Cardiac muscle cell (in vitro differentiated cells and primary cell): ENCODE measurements around the gene DNASE1L2. TPM values are rescaled to one million over a fixed set of nuclear protein-coding genes. Genes with fewer than 3 reads are reported as not detected.

ENCODE experiments used
- DNase-seq, 2 donors: peaks; one replicate each; pipeline versions ENCODE4 v3.0.0 to v3.0.0-alpha.2; 2010 to 2017; ENCODE audit warnings: low read depth in 1 of 2, low spot score in 1 of 2
- H3K27ac ChIP-seq: fragments of 200-600 bp; sonication (generic); 2 replicates; pipeline ENCODE4 v1.5.1; 2016
- H3K27me3 ChIP-seq: fragments of 200-600 bp; sonication (generic); 2 replicates; pipeline ENCODE4 v1.6.0; 2016; ENCODE audit warnings: control low read depth
- H3K36me3 ChIP-seq: fragments of 200-600 bp; sonication (generic); 2 replicates; pipeline ENCODE4 v1.5.1; 2016; ENCODE audit warnings: control low read depth
- H3K4me1 ChIP-seq: fragments of 200-600 bp; sonication (generic); 2 replicates; pipeline ENCODE4 v1.8.1; 2017; ENCODE audit warnings: low read depth, mild to moderate bottlenecking, mixed run types
- H3K4me3 ChIP-seq: fragments of 200-600 bp; sonication (generic); 2 replicates; pipeline ENCODE4 v1.5.1; 2016; ENCODE audit warnings: mild to moderate bottlenecking
- H3K9me3 ChIP-seq: fragments of 200-600 bp; sonication (generic); 2 replicates; pipeline ENCODE4 v1.5.1; 2017; ENCODE audit warnings: low read depth, mild to moderate bottlenecking, control low read depth
- polyA plus RNA-seq: library from polyadenylated mRNA; unstranded; fragments of >200 nt; fragmentation: Nextera tagmentation; extraction: Ambion mirVana; gene quantifications from 2 replicates; pipeline ENCODE4 v1.2.1, GENCODE V29; 2016
- total RNA-seq: library from RNA; depleted of rRNA; stranded (reverse); fragments of >200 nt; gene quantifications from 2 replicates; pipeline ENCODE4 v1.2.3, GENCODE V29; 2016
- TF ChIP-seq, protein P1 (sequence below): IDR thresholded peaks from 2 replicates; pipeline ENCODE4 v1.5.1; 2012; ENCODE audit warnings: low read depth, mild to moderate bottlenecking, low read length

The DNASE1L2 gene
- total and polyA plus RNA-seq, 2 experiments from 2014 or later = 0.68 to 1.1 TPM

DNA sequence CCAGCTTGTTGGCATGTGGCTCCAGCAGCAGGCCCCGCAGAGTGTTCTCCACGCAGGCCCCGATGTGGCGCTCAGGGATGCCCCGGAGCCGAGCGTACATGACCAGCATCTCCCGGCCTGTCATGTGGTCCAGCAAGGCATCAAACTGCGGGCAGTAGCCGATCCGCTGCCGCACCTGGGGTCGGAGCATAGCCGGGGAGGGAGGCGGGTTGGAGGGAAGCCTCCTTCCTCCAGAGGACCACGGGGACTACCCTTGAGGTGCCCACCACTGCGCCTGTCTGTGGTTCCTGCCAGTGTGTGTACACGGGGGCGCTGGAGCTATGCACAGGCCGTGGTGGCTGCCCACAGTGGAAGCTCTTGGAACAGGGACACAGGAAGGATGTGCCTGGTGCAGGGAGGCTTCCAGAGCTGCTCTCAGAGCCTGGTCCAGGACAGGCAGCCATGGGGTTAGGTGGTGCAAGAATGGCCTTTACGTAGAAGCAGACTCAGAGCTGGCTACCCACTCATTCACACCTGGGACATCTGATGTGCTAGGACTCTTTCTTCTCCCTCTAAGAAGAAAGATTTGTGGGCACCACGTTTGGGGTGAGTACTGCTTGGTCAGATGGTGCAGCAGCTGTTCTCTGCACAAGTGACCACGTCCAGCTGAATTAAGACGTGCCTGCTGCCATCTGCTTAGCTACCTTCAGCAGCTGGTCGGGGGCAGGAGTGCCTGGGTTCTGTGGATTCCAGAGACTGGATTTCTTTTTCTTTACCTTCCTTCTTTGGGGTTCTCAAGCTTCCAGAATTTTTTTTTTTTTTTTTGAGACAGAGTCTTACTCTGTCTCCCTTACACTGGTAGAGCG is 42.9 kb downstream of the DNASE1L2 start:
- TF ChIP-seq, protein P1, sequence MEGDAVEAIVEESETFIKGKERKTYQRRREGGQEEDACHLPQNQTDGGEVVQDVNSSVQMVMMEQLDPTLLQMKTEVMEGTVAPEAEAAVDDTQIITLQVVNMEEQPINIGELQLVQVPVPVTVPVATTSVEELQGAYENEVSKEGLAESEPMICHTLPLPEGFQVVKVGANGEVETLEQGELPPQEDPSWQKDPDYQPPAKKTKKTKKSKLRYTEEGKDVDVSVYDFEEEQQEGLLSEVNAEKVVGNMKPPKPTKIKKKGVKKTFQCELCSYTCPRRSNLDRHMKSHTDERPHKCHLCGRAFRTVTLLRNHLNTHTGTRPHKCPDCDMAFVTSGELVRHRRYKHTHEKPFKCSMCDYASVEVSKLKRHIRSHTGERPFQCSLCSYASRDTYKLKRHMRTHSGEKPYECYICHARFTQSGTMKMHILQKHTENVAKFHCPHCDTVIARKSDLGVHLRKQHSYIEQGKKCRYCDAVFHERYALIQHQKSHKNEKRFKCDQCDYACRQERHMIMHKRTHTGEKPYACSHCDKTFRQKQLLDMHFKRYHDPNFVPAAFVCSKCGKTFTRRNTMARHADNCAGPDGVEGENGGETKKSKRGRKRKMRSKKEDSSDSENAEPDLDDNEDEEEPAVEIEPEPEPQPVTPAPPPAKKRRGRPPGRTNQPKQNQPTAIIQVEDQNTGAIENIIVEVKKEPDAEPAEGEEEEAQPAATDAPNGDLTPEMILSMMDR = no peak
- Histone ChIP-seq H3K4me1 (no peaks in the 10 kb centered on the region), H3K9me3 (no peaks in the 10 kb centered on the region), H3K27ac (no peak overlapping the region), H3K27me3 (no peaks in the 10 kb centered on the region), H3K4me3 (no peak overlapping the region), H3K36me3 (no peaks in the 10 kb centered on the region)
- no peak for DNase-seq

DNA sequence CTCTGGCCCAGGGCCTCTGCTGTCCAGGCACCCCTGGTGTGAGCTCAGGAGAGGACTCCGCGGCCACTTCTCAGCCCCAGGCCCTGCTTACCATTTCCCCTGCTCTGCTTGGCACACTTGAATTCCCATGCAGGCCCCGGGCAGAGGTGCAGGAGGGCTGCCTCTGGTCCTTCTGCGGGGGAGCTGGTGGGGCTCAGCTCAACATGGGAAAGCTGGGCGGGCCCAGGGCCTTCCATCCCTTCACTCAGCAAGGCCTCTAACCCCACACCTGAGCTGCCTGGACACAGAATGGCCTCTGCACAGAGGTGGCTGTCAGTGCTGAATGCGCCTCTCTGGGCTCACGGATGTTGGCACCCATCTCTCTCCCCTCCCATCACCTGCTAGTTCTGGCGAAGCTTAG is 44.2 kb downstream of the DNASE1L2 start:
- Histone ChIP-seq H3K4me3 (no peak overlapping the region), H3K27ac (no peak overlapping the region), H3K27me3 (no peaks in the 10 kb centered on the region), H3K9me3 (no peaks in the 10 kb centered on the region), H3K4me1 (no peaks in the 10 kb centered on the region), H3K36me3 (no peaks in the 10 kb centered on the region)
- TF ChIP-seq, protein P1 = no peak
- DNase-seq = no peak

DNA sequence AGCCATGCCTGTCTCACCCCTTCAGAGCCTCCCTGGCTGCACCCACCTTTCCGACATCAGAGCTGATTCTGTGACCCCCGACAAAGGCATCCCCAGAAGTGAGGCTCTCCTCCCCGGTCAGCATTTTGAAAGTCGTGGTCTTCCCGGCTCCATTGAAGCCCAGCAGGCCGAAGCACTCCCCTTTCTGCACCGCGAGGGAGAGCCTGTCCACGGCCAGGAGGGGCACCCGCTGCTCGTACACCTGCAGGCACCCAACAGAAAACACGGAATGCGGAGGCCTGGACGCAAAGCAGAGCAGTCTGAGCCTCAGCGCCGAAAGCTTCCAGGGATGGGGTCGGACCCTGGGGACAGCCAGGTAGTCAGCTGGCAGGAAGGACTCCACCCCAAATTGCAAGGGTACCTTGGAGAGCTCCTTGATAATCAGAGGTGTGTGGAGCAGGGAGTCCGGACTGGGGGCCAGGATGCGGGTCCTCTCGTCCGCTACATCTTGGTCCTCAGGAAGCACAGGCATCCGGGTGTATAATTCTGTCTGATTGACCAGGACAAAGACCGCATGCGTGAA is 44.8 kb downstream of the DNASE1L2 start:
- TF ChIP-seq, protein P1 = no peak
- DNase-seq = no peak
- Histone ChIP-seq H3K27ac (no peak overlapping the region), H3K4me1 (no peaks in the 10 kb centered on the region), H3K36me3 (no peaks in the 10 kb centered on the region), H3K27me3 (no peaks in the 10 kb centered on the region), H3K4me3 (no peak overlapping the region), H3K9me3 (no peaks in the 10 kb centered on the region)

DNA sequence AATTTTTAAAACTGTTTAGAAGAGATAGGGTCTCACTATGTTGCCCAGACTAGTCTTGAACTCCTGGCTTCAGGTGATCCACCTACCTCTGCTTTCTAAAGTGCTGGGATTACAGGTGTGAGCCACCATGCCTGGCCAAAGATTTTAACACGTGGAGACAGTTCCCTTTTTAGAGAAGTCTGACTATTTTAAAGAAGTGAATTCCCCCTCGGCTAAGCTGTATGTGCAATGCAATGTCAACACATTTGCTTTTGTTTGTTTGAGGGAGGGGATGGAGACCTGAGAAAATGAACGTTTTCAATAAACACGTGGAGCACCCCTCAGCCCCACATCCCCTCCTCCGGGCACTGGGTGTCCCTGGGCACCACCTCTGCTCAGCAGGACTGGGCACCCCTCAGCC is 46.0 kb downstream of the DNASE1L2 start:
- no peaks in the 10 kb centered on the region for H3K36me3 ChIP-seq
- no peak overlapping the region for H3K27ac ChIP-seq
- TF ChIP-seq, protein P1 = no peak
- no peak for DNase-seq
- no peaks in the 10 kb centered on the region for H3K27me3 ChIP-seq
- no peak overlapping the region for H3K4me3 ChIP-seq
- no peaks in the 10 kb centered on the region for H3K9me3 ChIP-seq
- H3K4me1 ChIP-seq = no peaks in the 10 kb centered on the region

DNA sequence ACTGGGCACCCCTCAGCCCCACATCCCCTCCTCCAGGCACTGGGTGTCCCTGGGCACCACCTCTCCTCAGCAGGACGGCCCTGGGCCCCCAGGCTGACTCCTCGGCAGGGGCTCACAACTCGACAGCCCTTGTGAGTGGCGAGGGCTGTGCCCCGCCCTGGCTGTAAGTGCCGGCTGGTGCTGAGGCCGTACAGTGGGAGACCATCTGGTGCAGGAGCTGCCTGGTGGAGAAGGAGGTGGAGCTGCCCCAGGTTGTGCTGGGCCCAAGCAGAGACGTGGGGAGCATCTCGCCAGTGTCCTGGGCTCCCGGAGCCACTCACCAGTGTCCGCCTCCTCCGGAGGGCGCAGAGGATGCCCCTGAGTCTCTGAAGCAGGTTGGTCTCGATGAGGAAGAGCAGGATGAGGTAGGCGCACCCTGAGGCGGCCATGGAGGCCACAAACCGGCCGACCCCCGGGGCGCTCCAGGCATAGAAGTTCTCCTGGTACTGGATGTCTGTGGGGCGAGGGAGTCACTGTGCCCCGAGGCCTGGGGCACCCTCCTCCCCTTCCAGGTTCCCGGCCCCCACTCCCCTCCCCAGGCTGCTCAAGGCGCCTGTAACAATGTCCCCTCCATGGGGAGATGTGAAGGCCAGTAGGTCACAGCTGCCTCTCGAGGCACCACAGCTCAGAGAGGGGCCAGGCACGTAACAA is 46.8 kb downstream of the DNASE1L2 start:
- Histone ChIP-seq H3K9me3 (no peaks in the 10 kb centered on the region), H3K27ac (no peak overlapping the region), H3K27me3 (no peaks in the 10 kb centered on the region), H3K4me1 (no peaks in the 10 kb centered on the region), H3K36me3 (no peaks in the 10 kb centered on the region), H3K4me3 (no peak overlapping the region)
- TF ChIP-seq, protein P1 = no peak
- DNase-seq = no peak
